Measurements from ENCODE around the gene CREB3. TPM values are rescaled to one million over a fixed set of nuclear protein-coding genes. Genes with fewer than 3 reads are reported as not detected.

CREB3 gene
- total RNA-seq, 1 donor from 2014 or later, result 16.9 TPM

DNA sequence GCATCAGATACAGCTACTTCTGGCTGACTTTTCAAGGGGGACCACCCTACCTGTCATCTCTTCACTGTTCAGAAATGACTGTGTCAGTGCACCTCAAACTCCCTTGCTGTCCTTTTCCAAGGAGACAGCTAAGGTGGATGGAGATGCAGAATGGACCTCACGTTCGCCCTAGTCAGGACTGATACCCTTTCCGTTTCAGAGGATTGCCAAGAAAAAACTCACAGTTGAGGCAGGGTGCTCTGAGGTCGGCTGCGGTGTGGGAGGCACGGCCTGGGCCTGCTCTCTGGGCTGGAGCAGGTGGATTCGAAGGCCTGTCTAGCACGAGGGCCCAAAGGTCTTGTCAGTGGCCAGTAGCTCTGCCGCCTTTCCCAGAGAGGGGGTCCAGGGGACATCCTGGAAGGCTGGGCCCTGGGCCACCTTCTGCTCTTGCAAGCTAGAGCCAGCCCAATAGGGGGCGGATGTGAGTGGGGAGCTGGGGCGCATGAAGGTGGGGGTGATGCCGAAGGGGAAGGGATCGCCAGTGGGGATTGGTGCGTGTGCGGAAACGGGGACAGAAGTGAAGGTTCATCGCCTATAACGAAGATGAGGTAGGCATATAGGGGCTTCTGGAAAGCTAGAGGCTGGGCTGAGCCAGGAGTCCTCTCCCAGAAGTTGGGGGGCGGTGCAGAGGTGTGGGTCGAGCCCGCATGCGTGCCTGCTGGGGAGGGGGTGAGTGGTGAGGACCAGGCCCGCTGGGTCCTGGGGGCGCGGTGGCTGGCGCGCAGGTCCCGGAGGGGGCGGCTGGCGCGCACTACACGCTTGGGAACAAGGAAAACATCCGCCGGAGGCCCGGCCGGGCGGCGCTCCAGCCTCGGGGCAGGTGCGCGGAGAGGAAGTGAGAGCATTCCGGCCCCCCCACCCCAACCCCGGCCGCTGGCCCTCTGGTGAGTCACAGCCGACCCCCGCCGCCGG lies 24.1 kb downstream of the CREB3 start:
- Mint-ChIP-seq H3K4me3 (peak overlapping the region; percentile 91), H3K9me3 (no peaks in the 10 kb centered on the region), H3K27me3 (no peaks in the 10 kb centered on the region), H3K36me3 (ENCODE audit: low read depth) (peaks cover 39% of the 10 kb centered on the region), H3K27ac (peak overlapping the region; percentile 93), H3K4me1 (peaks cover 55% of the 10 kb centered on the region)
- TF ChIP-seq, protein P1, sequence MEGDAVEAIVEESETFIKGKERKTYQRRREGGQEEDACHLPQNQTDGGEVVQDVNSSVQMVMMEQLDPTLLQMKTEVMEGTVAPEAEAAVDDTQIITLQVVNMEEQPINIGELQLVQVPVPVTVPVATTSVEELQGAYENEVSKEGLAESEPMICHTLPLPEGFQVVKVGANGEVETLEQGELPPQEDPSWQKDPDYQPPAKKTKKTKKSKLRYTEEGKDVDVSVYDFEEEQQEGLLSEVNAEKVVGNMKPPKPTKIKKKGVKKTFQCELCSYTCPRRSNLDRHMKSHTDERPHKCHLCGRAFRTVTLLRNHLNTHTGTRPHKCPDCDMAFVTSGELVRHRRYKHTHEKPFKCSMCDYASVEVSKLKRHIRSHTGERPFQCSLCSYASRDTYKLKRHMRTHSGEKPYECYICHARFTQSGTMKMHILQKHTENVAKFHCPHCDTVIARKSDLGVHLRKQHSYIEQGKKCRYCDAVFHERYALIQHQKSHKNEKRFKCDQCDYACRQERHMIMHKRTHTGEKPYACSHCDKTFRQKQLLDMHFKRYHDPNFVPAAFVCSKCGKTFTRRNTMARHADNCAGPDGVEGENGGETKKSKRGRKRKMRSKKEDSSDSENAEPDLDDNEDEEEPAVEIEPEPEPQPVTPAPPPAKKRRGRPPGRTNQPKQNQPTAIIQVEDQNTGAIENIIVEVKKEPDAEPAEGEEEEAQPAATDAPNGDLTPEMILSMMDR (IDR thresholded peaks at IDR 0.05), result no peak
- intact Hi-C loops (cut with micrococcal nuclease), result loop anchor here (1.0 kb wide), 5 partner anchors 7 to 152 kb away; partner anchors contain the start of genes CREB3, GBA2, HINT2 and RGP1
- ATAC-seq (ENCODE audit: low read depth), result peak; percentile 73
- DNase-seq, result peak; percentile 68
- ChIA-PET CTCF (interaction anchor here (0.8 to 2.6 kb wide), 17 partner anchors 9 to 145 kb away, joined by 3 to 15 read pairs (median 4); partner anchors contain the start of genes CCDC107, CREB3, GBA2 and RGP1), POLR2A (interaction anchor here (0.6 to 2.1 kb wide), 30 partner anchors 9 to 181 kb away, joined by 3 to 28 read pairs (median 4); partner anchors contain the start of genes CCDC107, CREB3, GBA2 and HINT2)

DNA sequence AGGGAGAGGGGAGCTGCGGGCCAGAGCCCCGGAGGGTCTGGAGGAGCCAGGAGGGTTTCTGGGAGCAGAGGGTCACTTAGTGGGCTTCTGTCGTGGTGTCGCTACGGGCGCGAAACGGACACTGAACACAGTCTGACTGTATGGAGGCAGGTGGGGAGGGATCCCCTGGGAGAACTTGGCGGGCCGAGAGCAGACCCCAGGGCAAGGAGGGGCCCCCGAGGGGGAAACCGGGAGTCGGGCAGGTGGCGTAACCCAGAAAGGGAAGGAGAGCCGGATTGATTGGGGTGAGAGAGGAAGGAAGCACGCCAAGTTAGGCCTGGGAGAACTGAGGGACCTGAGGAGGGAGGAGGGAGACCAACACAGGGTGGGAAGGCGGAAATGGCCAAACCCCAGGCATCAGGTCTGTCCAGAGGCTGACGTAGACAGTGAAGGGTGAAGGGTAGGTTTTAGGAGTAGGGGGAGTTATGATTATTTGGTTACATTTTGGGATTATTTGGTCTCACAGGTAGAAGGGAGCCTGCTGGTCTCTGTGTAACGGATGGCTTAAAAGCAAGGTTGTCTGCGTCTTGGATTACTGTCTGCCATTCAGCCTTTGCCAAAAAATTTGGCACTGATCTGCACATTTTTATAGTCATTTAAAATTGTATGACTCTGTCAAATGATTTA lies 24.9 kb downstream of the CREB3 start:
- ChIA-PET CTCF (interaction anchor here (0.8 to 2.6 kb wide), 16 partner anchors 10 to 146 kb away, joined by 3 to 15 read pairs (median 4); partner anchors contain the start of genes CCDC107, GBA2, RGP1 and RMRP), POLR2A (interaction anchor here (0.6 to 2.1 kb wide), 29 partner anchors 10 to 182 kb away, joined by 3 to 28 read pairs (median 5); partner anchors contain the start of genes CREB3, GBA2, RGP1 and SPAG8)
- H3K36me3 Mint-ChIP-seq (ENCODE audit: low read depth), result peaks cover 35% of the 10 kb centered on the region
- ATAC-seq (ENCODE audit: low read depth) (peak; percentile 29), DNase-seq (no peak)
- peaks cover 58% of the 10 kb centered on the region for H3K4me1 Mint-ChIP-seq
- TF ChIP-seq, protein P1 (IDR thresholded peaks at IDR 0.05), result no peak
- H3K4me3 Mint-ChIP-seq, result peak overlapping the region; percentile 91
- no peaks in the 10 kb centered on the region for H3K27me3 Mint-ChIP-seq
- H3K9me3 Mint-ChIP-seq, result no peaks in the 10 kb centered on the region
- peak overlapping the region; percentile 93 for H3K27ac Mint-ChIP-seq
- intact Hi-C loops (cut with micrococcal nuclease), result loop anchor here (1.0 kb wide), 5 partner anchors 8 to 153 kb away; partner anchors contain the start of genes CREB3, GBA2, HINT2 and RGP1

DNA sequence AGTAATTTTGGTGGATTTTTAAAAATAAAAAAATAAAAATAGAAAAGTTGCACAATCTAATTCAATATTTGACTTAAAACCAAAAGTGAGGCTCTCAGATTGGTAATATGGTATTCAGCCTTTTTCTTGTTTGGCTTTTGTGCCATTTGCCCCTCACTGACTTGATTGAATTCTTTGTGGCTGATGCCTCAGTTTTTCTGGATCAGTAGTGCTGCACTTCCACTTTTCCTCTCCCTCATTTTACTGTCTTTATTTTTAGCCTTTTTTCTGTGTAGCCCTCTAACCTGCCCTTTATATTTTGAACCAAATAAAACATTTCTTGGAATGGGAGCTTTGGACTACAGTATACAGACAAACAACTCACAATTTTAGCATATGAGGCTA lies 25.4 kb downstream of the CREB3 start:
- DNase-seq, result no peak
- intact Hi-C loops (cut with micrococcal nuclease), result loop anchor here (1.0 kb wide), 5 partner anchors 9 to 154 kb away; partner anchors contain the start of genes CREB3, GBA2, HINT2 and RGP1
- peak overlapping the region; percentile 64 for H3K4me3 Mint-ChIP-seq
- no peak for ATAC-seq (ENCODE audit: low read depth)
- H3K27ac Mint-ChIP-seq, result peak overlapping the region; percentile 76
- TF ChIP-seq, protein P1 (IDR thresholded peaks at IDR 0.05), result no peak
- peaks cover 60% of the 10 kb centered on the region for H3K4me1 Mint-ChIP-seq
- H3K36me3 Mint-ChIP-seq (ENCODE audit: low read depth), result peaks cover 30% of the 10 kb centered on the region
- CTCF ChIA-PET, result interaction anchor here (1.0 to 2.6 kb wide), 2 partner anchors 32 to 124 kb away, joined by 4 to 15 read pairs; no protein-coding TSS in a partner anchor
- no peaks in the 10 kb centered on the region for H3K9me3 Mint-ChIP-seq
- H3K27me3 Mint-ChIP-seq, result no peaks in the 10 kb centered on the region
- POLR2A ChIA-PET, result interaction anchor here (0.6 to 1.6 kb wide), 6 partner anchors 15 to 644 kb away, joined by 3 to 10 read pairs (median 4); partner anchors contain the start of genes CREB3 and TLN1

DNA sequence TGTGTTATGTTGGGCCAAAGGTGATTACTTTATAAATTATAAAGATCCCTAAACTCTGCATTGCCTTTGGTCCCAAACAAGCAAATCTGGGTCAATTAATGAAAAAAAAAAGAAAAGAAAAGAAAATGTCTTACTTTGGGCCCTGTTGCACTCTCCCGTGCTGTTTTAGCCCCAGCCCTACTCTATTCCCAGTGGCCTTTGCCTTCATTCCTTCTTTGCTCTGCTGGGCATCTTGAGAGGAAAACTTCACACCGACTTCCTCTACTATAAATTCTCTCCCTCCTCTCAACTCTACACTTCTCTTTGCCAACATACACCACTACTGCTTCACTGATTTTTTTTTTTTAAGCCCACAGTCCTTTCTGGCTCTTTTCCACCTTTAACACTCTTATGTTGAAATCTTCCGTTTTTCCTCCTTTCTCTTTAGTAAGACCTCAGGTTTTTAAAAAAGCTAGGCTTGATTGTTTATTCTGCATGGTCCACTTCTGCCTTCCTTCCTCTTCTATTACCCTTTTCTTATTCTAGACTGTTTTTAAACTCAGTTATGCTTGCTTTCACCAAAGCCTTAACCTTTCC lies 26.1 kb downstream of the CREB3 start:
- intact Hi-C loops (cut with micrococcal nuclease), result no loop called here
- no peaks in the 10 kb centered on the region for H3K27me3 Mint-ChIP-seq
- ChIA-PET POLR2A (interaction anchor here (0.7 to 1.9 kb wide), 7 partner anchors 9 to 644 kb away, joined by 3 to 7 read pairs (median 4); partner anchors contain the start of genes CREB3, GBA2, HINT2 and RGP1), CTCF (interaction anchor here (1.0 to 2.6 kb wide), 3 partner anchors 31 to 124 kb away, joined by 4 to 15 read pairs (median 4); no protein-coding TSS in a partner anchor)
- no peak for ATAC-seq (ENCODE audit: low read depth)
- H3K4me1 Mint-ChIP-seq, result peaks cover 61% of the 10 kb centered on the region
- TF ChIP-seq, protein P1 (IDR thresholded peaks at IDR 0.05), result no peak
- peaks cover 23% of the 10 kb centered on the region for H3K36me3 Mint-ChIP-seq (ENCODE audit: low read depth)
- peak overlapping the region; percentile 76 for H3K27ac Mint-ChIP-seq
- H3K9me3 Mint-ChIP-seq, result no peaks in the 10 kb centered on the region
- H3K4me3 Mint-ChIP-seq, result peak overlapping the region; percentile 39
- DNase-seq, result no peak

Data from activated B cell treated with CpG ODN at 0.5 μM for 24 hours (primary cell).